Motor neuron (in vitro differentiated cells): Measurements from ENCODE around the gene TWIST1. TPM values are rescaled to one million over a fixed set of nuclear protein-coding genes. Genes with fewer than 3 reads are reported as not detected.

Experiments
- ATAC-seq, 8 experiments: fragments of 200-7000 bp; cut with Tn5 transposase; replicated peaks in 6 of 8; 2 replicates each; pipeline ENCODE4 v1.8.0; 2021; ENCODE audit warnings: mild to moderate bottlenecking in 8 of 8, moderate library complexity in 8 of 8
- H3K27ac ChIP-seq, 2 donors: fragments of 250-450 bp; sonication (Bioruptor Pico); 2 replicates each; pipeline ENCODE4 v1.9.0; 2021; ENCODE audit warnings: antibody characterized with exemption in 2 of 2, mild to moderate bottlenecking in 2 of 2, moderate library complexity in 1 of 2
- H3K4me1 ChIP-seq, 2 donors: fragments of 250-450 bp; sonication (Bioruptor Pico); replicated peaks in 1 of 2; 2 replicates each; pipeline ENCODE4 v1.6.1; 2021; ENCODE audit warnings: antibody characterized with exemption in 2 of 2, mild to moderate bottlenecking in 2 of 2, moderate library complexity in 1 of 2
- H3K4me3 ChIP-seq, 5 donors: fragments of 250-450 bp; sonication (Bioruptor Pico); 2 replicates each; pipeline ENCODE4 v1.9.0; 2021; ENCODE audit warnings: antibody characterized with exemption in 5 of 5, mild to moderate bottlenecking in 5 of 5, moderate library complexity in 4 of 5
- WGBS, 10 experiments: fragments of 450-650 bp; shearing (Covaris generic); methylation state at CpG; one replicate each; pipeline ENCODE4 v1.0.0; 2022; 5-methylcytosine and 5-hydroxymethylcytosine counted together
- in situ Hi-C, 9 experiments: fragments of 400-800 bp; cut with MboI; loops; one replicate each; pipeline ENCODE4 v1.15.0; 2021; ENCODE audit warnings: low sequenced_read_pairs in 9 of 9, low pct_unique_long_range_greater_than_20kb in 2 of 9; ENCODE audit not compliant: unreplicated experiment in 9 of 9
- total RNA-seq, 8 experiments: library from RNA; unstranded; fragments of 300-600 nt; gene quantifications; 2 replicates each; pipeline versions ENCODE4 v1.2.3 to v1.2.4, GENCODE V29; 2022

Gene TWIST1
- total RNA-seq, 8 experiments from 2014 or later = 0.60 to 327 (median 13.8) TPM

GRCh38 chr7:19110776-19111175 lies 6.7 kb downstream of the TWIST1 start:
- Histone ChIP-seq H3K27ac (no peak overlapping the region), H3K4me1 (peaks cover 2 to 23% of the 10 kb centered on the region in 2 donors), H3K4me3 (no peak overlapping the region)
- 0 to 19% (median 14%) methylated on average over 1 to 4 of the region's 6 CpGs; no CpG with 5 or more reads in 4 of the 10 experiments for whole genome bisulfite sequencing, 10 experiments
- ATAC-seq = peak in 2 of 8 experiments; percentile 1 to 2
- in situ Hi-C loops = loop anchor here in 4 of 9 experiments (25.0 kb wide), 4 partner anchors 327 to 748 kb away; no protein-coding TSS in a partner anchor

- WGBS, 10 experiments = 12 to 41% (median 28%) methylated on average over 2 to 11 of the region's 11 CpGs
- Histone ChIP-seq H3K4me3 (no peak overlapping the region), H3K27ac (no peak overlapping the region), H3K4me1 (peaks cover 2 to 23% of the 10 kb centered on the region in 2 donors)
- no peak for ATAC-seq
- in situ Hi-C loops = loop anchor here in 4 of 9 experiments (25.0 kb wide), 4 partner anchors 327 to 748 kb away; no protein-coding TSS in a partner anchor
These were observed 7.3 kb downstream of the TWIST1 start for GRCh38 chr7:19110026-19110730.

DNA sequence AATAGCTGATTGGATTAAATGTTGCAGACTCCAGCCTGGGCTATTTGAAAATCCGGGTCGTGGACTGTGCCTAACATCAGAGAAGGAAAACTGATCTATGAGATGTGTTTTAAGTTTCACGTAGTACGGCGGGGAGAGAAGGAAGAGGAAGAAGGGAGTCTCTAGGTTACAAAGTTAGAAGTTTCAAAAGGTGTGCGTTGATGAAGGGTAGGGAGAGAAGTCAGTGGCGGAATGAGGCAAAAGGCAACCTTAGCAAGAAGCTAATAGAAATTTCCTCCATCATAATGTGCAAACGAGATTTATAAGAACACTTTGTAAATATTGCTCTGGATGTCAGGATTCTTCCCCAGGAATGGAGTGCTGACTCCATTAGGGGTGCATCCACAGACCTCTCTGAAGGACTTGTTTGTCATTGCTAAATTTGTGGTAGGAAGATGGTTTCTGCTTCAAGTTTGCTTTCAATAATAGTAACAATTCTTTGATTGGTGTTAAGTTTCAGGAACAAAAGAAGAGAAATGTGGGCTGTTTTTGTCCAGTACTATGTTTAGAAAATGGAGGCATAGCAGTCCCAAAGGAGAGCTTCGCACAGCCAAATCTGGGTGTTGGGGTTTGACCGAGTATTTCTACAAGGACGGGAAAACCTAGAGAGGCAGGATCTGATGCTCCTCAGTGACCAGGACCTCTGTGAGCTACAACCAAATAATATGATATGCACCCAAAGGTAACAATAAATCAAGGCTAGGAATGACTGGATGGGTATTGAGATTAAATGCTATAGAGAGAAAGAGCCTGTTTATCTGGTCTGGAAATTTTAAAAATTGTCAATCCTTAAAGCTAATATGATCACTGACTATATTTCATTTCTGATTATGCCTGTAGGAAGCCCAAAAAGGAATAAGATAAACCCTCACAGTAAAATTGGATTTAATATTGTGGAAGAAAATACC lies 8.2 kb downstream of the TWIST1 start:
- H3K4me3 ChIP-seq = no peak overlapping the region
- no peak for ATAC-seq
- no peak overlapping the region for H3K27ac ChIP-seq
- in situ Hi-C loops = loop anchor here in 4 of 9 experiments (25.0 kb wide), 4 partner anchors 328 to 747 kb away; no protein-coding TSS in a partner anchor
- H3K4me1 ChIP-seq = peaks cover 2 to 23% of the 10 kb centered on the region in 2 donors
- 14 to 60% (median 21%) methylated on average over 5 to 9 of the region's 11 CpGs; no CpG with 5 or more reads in 2 of the 10 experiments for WGBS, 10 experiments

DNA sequence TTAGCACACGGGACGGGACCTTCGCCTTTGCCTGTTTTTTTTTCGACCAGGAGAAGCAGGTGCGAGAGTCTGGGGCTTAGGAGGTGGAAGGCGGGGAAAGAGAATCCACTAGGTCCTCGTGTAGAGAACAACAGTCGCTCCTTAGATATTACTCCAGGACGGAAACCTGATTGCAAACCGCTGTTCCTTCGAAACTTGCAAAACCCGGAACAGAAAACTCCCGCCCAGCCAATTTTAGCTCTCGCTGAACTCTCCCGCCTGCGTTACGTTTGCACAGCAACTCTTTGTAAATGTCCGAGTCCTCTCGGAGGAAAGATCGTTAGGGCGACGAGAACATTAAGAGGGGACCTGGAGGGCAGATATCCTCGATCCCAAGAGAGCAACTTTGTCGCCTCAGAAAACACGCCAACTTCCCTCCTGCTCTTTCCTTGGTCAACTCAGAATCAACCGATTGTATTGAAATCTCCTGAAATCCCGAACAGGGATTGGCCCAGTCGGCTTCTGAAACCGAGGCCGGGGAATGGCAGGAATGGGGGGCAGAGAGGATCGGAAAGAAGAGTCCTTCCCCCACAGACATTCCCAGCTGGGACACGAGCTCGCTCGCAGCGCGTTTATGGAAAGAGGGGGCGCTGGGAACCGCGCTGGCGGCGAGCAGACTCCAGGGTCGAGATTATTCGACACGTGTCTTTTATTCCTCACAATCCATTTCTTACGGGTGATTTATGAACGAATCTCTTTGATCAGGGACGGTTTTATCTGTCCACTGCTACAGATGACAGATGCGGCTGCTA lies 9.9 kb downstream of the TWIST1 start:
- Histone ChIP-seq H3K4me3 (peak overlapping the region in 3 of 5 donors; percentile 9 to 16 (median 13)), H3K27ac (no peak overlapping the region), H3K4me1 (peaks cover 2 to 23% of the 10 kb centered on the region in 2 donors)
- WGBS, 10 experiments = 0 to 3% (median 0%) methylated on average over 1 to 35 of the region's 48 CpGs
- ATAC-seq = peak in 4 of 8 experiments; percentile 8 to 45 (median 27)
- in situ Hi-C loops = loop anchor here in 4 of 9 experiments (25.0 kb wide), 4 partner anchors 330 to 745 kb away; no protein-coding TSS in a partner anchor

GRCh38 chr7:19107081-19107355 lies 10.4 kb downstream of the TWIST1 start:
- Histone ChIP-seq H3K4me3 (peak overlapping the region in 1 of 5 donors; percentile 13), H3K4me1 (peaks cover 2 to 23% of the 10 kb centered on the region in 2 donors), H3K27ac (no peak overlapping the region)
- in situ Hi-C loops = loop anchor here in 4 of 9 experiments (25.0 kb wide), 4 partner anchors 330 to 745 kb away; no protein-coding TSS in a partner anchor
- WGBS, 10 experiments = 0 to 7% (median 0%) methylated on average over 1 to 6 of the region's 6 CpGs; no CpG with 5 or more reads in 2 of the 10 experiments
- ATAC-seq = peak in 1 of 8 experiments; percentile 0

DNA sequence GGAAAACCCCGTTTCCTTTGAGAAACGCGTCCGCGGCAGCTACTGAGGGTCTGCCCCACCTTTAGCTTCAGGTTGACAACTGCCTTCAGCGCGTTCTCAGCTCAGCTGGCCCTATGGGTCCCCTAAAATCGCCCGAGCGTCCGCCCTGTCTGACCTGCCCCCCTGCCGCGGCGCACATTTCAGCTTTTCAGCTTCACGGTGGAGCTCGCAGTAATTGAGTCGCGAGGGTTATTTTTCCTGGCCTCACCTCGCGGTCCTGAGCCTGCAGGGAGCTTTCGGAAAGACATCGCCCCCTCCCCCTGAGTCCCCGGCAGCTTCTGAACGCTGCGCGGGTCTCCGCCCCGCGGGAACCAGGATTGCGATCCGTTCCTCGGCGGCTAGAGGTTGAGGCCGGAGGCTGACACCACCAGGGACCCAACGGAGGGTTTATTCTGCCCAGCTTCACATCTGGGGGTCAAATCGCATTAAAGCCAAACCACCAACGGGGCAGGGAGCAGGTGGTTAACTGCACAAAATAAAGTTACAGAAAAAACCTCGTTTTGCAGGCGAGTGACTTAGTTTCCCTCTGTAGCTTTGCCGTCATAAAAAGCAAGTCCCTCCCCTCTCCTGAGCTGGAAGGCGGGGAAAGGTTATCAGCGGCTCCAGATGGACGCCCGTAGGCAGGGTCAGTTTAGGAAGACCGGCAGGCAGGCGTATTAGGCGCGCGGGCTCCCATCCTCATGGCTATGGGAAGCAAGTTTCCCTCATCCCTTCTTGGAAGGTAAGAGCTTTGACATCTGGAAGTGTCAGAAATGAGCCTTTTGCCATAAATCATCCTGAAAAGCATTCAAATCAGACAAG lies 11.0 kb downstream of the TWIST1 start:
- no peak overlapping the region for H3K27ac ChIP-seq
- in situ Hi-C loops = loop anchor here in 4 of 9 experiments (25.0 kb wide), 4 partner anchors 331 to 744 kb away; no protein-coding TSS in a partner anchor
- ATAC-seq = peak in 3 of 8 experiments; percentile 7 to 8 (median 7)
- no peak overlapping the region for H3K4me3 ChIP-seq
- H3K4me1 ChIP-seq = peaks cover 2 to 23% of the 10 kb centered on the region in 2 donors
- WGBS, 10 experiments = 0 to 3% (median 0%) methylated on average over 2 to 36 of the region's 49 CpGs; no CpG with 5 or more reads in 3 of the 10 experiments

DNA sequence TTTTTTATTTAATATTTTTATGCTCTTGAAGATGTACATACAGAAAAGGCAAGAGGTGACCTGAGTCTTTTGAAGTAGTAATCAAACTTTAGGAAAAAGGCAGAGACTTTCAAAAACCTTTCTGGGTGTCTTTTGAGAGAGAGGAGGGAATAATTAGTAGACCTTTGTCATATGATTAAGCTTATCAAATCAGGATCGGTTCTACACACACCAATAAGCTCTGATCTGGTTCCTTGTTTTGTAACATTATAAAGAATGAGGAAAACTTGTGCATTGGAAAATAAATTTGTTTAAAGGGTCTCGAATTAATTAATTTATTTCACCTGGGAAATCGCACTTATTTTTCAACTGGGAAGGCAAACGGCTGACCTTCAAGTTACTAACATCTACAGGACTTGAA lies 11.9 kb downstream of the TWIST1 start:
- Histone ChIP-seq H3K27ac (no peak overlapping the region), H3K4me1 (peaks cover 2 to 23% of the 10 kb centered on the region in 2 donors), H3K4me3 (no peak overlapping the region)
- 0 to 33% (median 4%) methylated on average over 1 to 4 of the region's 4 CpGs; no CpG with 5 or more reads in 1 of the 10 experiments for WGBS, 10 experiments
- ATAC-seq = no peak
- in situ Hi-C loops = loop anchor here in 4 of 9 experiments (25.0 kb wide), 4 partner anchors 332 to 743 kb away; no protein-coding TSS in a partner anchor

GRCh38 chr7:19104811-19105210 lies 12.6 kb downstream of the TWIST1 start:
- in situ Hi-C loops = loop anchor here in 4 of 9 experiments (25.0 kb wide), 4 partner anchors 332 to 743 kb away; no protein-coding TSS in a partner anchor
- peaks cover 2 to 23% of the 10 kb centered on the region in 2 donors for H3K4me1 ChIP-seq
- no peak for ATAC-seq
- 0 to 100% (median 71%) methylated on average over 1 to 4 of the region's 4 CpGs for WGBS, 10 experiments
- H3K4me3 ChIP-seq = no peak overlapping the region
- no peak overlapping the region for H3K27ac ChIP-seq

DNA sequence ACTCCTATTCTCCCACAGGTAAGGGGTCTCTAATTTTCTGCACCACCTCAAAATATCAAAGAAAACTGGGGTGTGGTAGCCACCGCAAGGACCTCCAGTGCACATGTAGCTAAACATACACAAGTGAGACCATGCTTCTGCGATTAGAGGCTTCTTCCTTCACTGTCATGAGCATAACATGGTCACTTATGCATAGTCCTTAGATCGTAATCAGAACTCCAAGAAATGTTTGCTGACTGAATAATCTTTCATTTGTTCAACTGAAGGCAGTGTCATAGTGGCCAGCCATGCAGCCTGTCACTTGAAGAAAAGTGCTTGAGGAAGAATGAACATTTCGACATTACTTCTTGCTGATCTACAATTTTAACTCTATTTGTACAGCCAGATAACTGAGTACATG lies 14.6 kb downstream of the TWIST1 start:
- in situ Hi-C loops = loop anchor here in 4 of 9 experiments (25.0 kb wide), 4 partner anchors 334 to 741 kb away; no protein-coding TSS in a partner anchor
- no peak for ATAC-seq
- WGBS, 10 experiments = 7 to 91% (median 60%) methylated on average over 1 to 4 of the region's 4 CpGs; no CpG with 5 or more reads in 1 of the 10 experiments
- Histone ChIP-seq H3K4me1 (peaks cover 2 to 18% of the 10 kb centered on the region in 2 donors), H3K27ac (no peak overlapping the region), H3K4me3 (no peak overlapping the region)

DNA sequence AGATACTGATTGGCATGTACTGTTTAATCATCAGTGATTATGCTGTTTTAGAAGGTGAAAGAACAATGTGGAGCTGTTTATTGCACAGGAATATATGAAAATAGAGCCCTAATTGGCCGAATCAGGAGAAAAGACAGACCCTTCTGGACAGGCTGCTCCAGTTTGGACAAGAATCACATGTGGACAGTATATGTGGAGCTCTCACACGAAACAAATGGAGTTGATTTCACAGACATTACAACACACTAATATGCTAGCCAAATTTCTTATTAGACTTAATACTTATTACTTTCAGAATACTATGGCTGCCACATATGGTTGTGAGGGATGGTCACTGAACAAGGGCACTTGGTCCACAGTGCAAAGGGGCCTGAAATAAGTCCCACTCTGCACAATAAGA lies 15.5 kb downstream of the TWIST1 start:
- peaks cover 0 to 8% of the 10 kb centered on the region in 2 donors for H3K4me1 ChIP-seq
- in situ Hi-C loops = loop anchor here in 4 of 9 experiments (25.0 kb wide), 4 partner anchors 335 to 740 kb away; no protein-coding TSS in a partner anchor
- 0 to 73% (median 47%) methylated on average over 1 to 2 of the region's 2 CpGs; no CpG with 5 or more reads in 4 of the 10 experiments for WGBS, 10 experiments
- no peak overlapping the region for H3K4me3 ChIP-seq
- H3K27ac ChIP-seq = no peak overlapping the region
- no peak for ATAC-seq

DNA sequence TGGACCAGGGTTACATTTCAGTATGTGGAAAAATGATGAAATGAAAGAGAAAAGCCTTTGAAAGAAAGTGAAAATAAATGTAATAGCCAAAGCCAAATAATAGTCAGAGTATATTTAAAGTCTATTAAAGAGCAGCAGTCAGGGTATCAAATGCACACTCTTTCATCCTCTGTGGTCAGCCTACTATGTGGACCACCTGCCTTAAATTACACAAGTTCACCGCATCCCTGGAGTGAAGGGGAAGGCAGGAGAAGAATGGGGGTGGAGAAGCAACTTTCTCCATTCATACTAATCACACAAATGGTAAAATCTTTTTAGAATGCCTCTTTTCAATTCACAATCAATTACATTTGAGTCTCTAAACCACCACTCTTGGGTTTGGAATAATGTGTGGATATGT lies 16.0 kb downstream of the TWIST1 start:
- Histone ChIP-seq H3K27ac (no peak overlapping the region), H3K4me3 (no peak overlapping the region), H3K4me1 (peaks cover 0 to 3% of the 10 kb centered on the region in 2 donors)
- in situ Hi-C loops = loop anchor here in 4 of 9 experiments (25.0 kb wide), 4 partner anchors 336 to 739 kb away; no protein-coding TSS in a partner anchor
- ATAC-seq = no peak
- 0 to 100% (median 85%) methylated on average over 1 of the region's 1 CpG; no CpG with 5 or more reads in 6 of the 10 experiments for WGBS, 10 experiments
